HUES48 (cell line): ENCODE data around the gene ZNF318.
A peak's percentile ranks its signal among the peaks of the same experiment; 100 is the strongest.
"Not testable (repeated sequence)": the region's sequence is repeated elsewhere in the genome, so short reads cannot be mapped to it uniquely, and the experiment has no call there.

ENCODE experiments used
- H3K27ac ChIP-seq: one replicate; pipeline ENCODE4 v1.7.0; 2013; ENCODE audit warnings: low read depth, low read length, inconsistent platforms
- H3K27me3 ChIP-seq: 2 replicates; pipeline ENCODE4 v1.6.1; 2013; ENCODE audit warnings: mild to moderate bottlenecking, low read length; ENCODE audit not compliant: control insufficient read depth, insufficient read depth
- H3K36me3 ChIP-seq: 2 replicates; pipeline ENCODE4 v1.6.1; 2013; ENCODE audit warnings: low read length; ENCODE audit not compliant: control insufficient read depth, insufficient read depth
- H3K4me1 ChIP-seq: 2 replicates; pipeline ENCODE4 v1.6.1; 2013; ENCODE audit warnings: mild to moderate bottlenecking, low read length; ENCODE audit not compliant: control insufficient read depth, insufficient read depth
- H3K4me3 ChIP-seq: 2 replicates; pipeline ENCODE4 v1.5.1; 2013; ENCODE audit warnings: mild to moderate bottlenecking, low read depth, low read length
- H3K9ac ChIP-seq: 2 replicates; pipeline ENCODE4 v1.6.1; 2013; ENCODE audit warnings: mild to moderate bottlenecking, low read depth, low read length, moderate library complexity
- H3K9me3 ChIP-seq: 2 replicates; pipeline ENCODE4 v1.6.1; 2013; ENCODE audit warnings: low read length; ENCODE audit not compliant: control insufficient read depth, insufficient read depth

Gene ZNF318

GRCh38 chr6:43308990-43309477, 60.4 kb downstream of the ZNF318 start:
- H3K4me3 ChIP-seq: peak overlapping the region; percentile 63
- no peak overlapping the region for H3K27ac ChIP-seq
- H3K36me3 ChIP-seq: no peaks in the 10 kb centered on the region
- H3K27me3 ChIP-seq: no peaks in the 10 kb centered on the region; the same call in 1 of the 2 replicates
- H3K9ac ChIP-seq: 0 out of 2 replicates have a peak overlapping the region, but pooled peaks have one; percentile 30
- peaks cover 5% of the 10 kb centered on the region for H3K4me1 ChIP-seq
- no peaks in the 10 kb centered on the region for H3K9me3 ChIP-seq

DNA sequence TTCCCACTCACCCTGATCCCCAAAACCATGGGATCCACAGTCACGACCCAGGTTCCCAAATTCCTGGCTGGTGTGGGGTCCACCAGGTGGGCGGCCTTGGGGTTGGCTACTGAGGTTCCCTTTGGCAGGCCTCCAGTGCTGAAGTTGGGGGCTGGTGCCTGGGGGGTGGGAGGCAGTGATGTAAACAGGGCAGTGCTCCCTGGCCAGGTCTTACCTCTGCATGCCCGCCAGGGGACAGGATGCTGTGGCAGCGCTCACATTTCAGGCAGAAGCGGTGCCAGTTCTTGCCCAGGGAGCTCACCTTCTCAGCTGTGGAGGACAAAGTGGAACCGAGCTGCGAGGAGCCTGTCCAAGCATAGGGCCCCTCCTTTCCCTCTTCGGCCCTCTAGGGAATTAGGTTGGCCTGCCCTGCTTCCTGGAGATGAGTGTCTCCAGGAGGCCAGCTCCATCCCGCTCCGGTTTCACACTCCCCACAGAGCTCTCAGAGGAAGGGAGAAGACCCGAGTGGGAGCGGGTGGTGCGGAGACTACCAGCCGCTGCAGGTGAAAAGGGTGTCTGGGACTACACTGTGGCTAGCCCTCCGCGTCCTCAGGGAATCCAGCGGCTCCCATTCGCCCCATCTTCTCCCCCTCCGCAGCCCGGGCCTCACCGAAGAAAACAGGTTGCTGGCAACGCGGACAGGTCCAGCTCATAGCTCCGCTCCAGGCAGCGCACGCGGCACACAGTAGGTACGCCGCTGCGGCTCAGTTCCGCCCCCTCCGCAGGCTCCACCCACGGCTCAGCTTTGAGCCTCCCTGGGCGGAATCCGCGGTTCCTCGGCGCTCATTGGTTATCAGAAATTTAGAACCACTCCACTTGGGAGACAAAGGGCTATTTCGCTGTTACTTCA, 61.1 kb downstream of the ZNF318 start, which contains the start of gene CRIP3:
CRIP3 (minus strand) TSS at position 726 of the 889 bp plus-strand sequence; CDS start at position 692, 34 bp downstream.
- Histone ChIP-seq H3K9ac (peak within 1 kb of the TSS; percentile 32; the same call in 1 of the 2 replicates), H3K4me3 (peak within 1 kb of the TSS; percentile 63), H3K36me3 (no peaks in the 10 kb centered on the region), H3K27me3 (no peaks in the 10 kb centered on the region; the same call in 1 of the 2 replicates), H3K27ac (no peak within 1 kb of the TSS), H3K9me3 (no peaks in the 10 kb centered on the region), H3K4me1 (peaks cover 5% of the 10 kb centered on the region)

GRCh38 chr6:43307451-43308100, 61.9 kb downstream of the ZNF318 start:
- peaks cover 5% of the 10 kb centered on the region for H3K4me1 ChIP-seq
- peak overlapping the region; percentile 63; the same call in 1 of the 2 replicates for H3K4me3 ChIP-seq
- H3K9ac ChIP-seq: no peak overlapping the region

GRCh38 chr6:43306086-43306485, 63.4 kb downstream of the ZNF318 start:
- no peaks in the 10 kb centered on the region for H3K27me3 ChIP-seq
- no peak overlapping the region for H3K9ac ChIP-seq
- H3K36me3 ChIP-seq: no peaks in the 10 kb centered on the region
- peaks cover 5% of the 10 kb centered on the region for H3K4me1 ChIP-seq
- no peak overlapping the region for H3K27ac ChIP-seq
- H3K4me3 ChIP-seq: no peak overlapping the region
- no peaks in the 10 kb centered on the region for H3K9me3 ChIP-seq

More at GRCh38 chr6:43307451-43308100, 61.9 kb downstream of the ZNF318 start:
- Histone ChIP-seq H3K27ac (no peak overlapping the region), H3K9me3 (no peaks in the 10 kb centered on the region), H3K27me3 (no peaks in the 10 kb centered on the region; the same call in 1 of the 2 replicates), H3K36me3 (no peaks in the 10 kb centered on the region)

GRCh38 chr6:43304882-43305281, 64.6 kb downstream of the ZNF318 start:
- Histone ChIP-seq H3K9ac (no peak overlapping the region), H3K27ac (no peak overlapping the region), H3K36me3 (no peaks in the 10 kb centered on the region), H3K4me1 (peaks cover 5% of the 10 kb centered on the region), H3K9me3 (no peaks in the 10 kb centered on the region), H3K4me3 (no peak overlapping the region), H3K27me3 (no peaks in the 10 kb centered on the region)

DNA sequence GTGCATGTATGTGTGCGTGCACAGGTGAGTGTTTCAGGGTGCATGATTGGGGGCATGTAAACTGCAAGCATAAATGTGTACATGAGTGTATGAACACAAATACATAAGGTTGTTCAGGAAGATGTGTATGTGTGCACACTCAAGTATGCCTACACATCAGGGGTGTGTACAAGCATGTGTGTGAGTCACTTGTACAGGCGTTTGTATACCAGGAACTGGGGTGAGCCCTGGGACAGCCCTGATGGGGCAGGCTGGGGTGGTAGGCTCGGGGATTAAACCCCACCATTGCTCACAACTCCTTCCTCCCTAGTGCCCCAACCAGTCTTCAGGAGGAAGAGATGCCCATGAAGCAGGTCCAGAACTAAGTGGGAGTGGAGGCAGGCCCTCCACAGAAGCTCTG, 65.1 kb downstream of the ZNF318 start:
- Histone ChIP-seq H3K4me3 (no peak overlapping the region), H3K4me1 (peaks cover 5% of the 10 kb centered on the region), H3K36me3 (no peaks in the 10 kb centered on the region), H3K27me3 (no peaks in the 10 kb centered on the region), H3K9ac (no peak overlapping the region), H3K9me3 (no peaks in the 10 kb centered on the region), H3K27ac (no peak overlapping the region)

DNA sequence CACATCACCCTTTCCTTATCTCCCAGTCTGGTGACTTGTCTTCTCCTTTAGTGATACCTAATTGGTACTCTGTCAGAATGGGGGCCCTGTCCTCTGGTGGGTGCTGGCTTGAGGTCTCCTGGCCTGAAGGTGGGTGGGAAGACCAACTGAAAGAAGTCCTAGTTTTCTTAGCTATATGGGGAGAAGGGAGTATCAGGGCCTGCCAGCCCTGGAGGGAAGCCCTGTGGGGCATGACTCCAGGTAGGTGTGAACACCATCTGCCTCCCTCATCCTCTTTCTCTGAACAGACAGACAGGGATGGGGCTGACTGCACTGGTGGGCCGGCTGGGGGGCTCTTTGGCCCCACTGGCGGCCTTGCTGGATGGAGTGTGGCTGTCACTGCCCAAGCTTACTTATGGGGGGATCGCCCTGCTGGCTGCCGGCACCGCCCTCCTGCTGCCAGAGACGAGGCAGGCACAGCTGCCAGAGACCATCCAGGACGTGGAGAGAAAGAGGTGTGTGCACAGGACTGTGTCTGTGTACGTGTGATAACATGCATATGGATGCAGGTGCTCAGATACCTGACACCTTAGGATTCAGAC, 65.6 kb downstream of the ZNF318 start:
- H3K27ac ChIP-seq: no peak overlapping the region
- H3K4me1 ChIP-seq: peaks cover under 1% of the 10 kb centered on the region; the same call in 1 of the 2 replicates
- H3K27me3 ChIP-seq: no peaks in the 10 kb centered on the region
- H3K36me3 ChIP-seq: no peaks in the 10 kb centered on the region
- H3K4me3 ChIP-seq: no peak overlapping the region
- H3K9ac ChIP-seq: no peak overlapping the region
- no peaks in the 10 kb centered on the region for H3K9me3 ChIP-seq

GRCh38 chr6:43303006-43303405, 66.4 kb downstream of the ZNF318 start:
- H3K27ac ChIP-seq, H3K9me3 ChIP-seq, H3K27me3 ChIP-seq, H3K4me1 ChIP-seq, H3K4me3 ChIP-seq, H3K36me3 ChIP-seq, H3K9ac ChIP-seq: not testable (repeated sequence)

GRCh38 chr6:43302126-43302525, 67.3 kb downstream of the ZNF318 start:
- no peak overlapping the region for H3K27ac ChIP-seq
- no peak overlapping the region for H3K4me3 ChIP-seq
- no peak overlapping the region for H3K9ac ChIP-seq
- no peaks in the 10 kb centered on the region for H3K4me1 ChIP-seq
- peaks cover 4% of the 10 kb centered on the region; the same call in 1 of the 2 replicates for H3K27me3 ChIP-seq
- H3K36me3 ChIP-seq: no peaks in the 10 kb centered on the region
- no peaks in the 10 kb centered on the region for H3K9me3 ChIP-seq

DNA sequence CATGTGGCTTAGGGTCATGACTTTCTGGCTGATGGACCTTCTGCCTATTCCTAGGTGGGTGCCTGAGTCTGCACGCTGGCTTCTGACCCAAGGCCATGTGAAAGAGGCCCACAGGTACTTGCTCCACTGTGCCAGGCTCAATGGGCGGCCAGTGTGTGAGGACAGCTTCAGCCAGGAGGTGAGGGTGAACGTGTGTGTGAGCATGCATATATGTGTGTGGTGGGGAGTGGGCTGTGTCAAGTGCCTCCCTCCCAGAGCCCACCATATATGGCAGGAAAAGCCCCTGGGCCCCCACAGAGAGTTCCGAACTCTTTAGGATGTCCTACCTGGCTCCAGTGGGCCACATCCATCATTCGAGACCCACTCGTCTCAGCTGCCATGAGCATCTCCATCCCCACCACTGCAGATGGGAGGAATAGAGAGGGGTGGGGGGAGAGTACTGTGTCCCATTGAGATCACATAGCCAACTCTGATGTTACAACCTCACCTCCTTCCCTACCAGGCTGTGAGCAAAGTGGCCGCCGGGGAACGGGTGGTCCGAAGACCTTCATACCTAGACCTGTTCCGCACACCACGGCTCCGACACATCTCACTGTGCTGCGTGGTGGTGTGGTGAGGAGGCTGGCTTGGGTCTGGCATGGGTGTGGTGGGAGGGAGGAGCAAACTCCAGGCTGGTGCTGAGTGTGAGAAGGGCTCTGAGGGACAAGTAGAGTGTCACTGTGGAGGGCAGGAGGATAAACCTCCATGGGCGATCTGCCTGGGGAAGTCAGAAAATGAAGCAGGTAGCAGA, 68.2 kb downstream of the ZNF318 start:
- Histone ChIP-seq H3K4me1 (no peaks in the 10 kb centered on the region), H3K27me3 (peaks cover 4% of the 10 kb centered on the region; the same call in 1 of the 2 replicates), H3K9me3 (no peaks in the 10 kb centered on the region), H3K27ac (no peak overlapping the region), H3K9ac (no peak overlapping the region), H3K36me3 (no peaks in the 10 kb centered on the region), H3K4me3 (no peak overlapping the region)
